Duodenal mucosa (tissue), 2 donors: Measurements from ENCODE around the gene CAPN8.

Experiments used
- H3K27ac ChIP-seq: one replicate; pipeline ENCODE4 v1.7.0; 2013; ENCODE audit warnings: low read depth, low read length
- H3K27me3 ChIP-seq, 2 donors: one replicate each; pipeline ENCODE4 v1.7.0; 2013; ENCODE audit warnings: low read length in 2 of 2, control low read depth in 1 of 2; ENCODE audit not compliant: insufficient read depth in 2 of 2, control insufficient read depth in 1 of 2
- H3K36me3 ChIP-seq, 2 donors: one replicate each; pipeline ENCODE4 v1.7.0; 2013; ENCODE audit warnings: low read length in 2 of 2, control low read depth in 1 of 2; ENCODE audit not compliant: insufficient read depth in 2 of 2, control insufficient read depth in 1 of 2
- H3K4me1 ChIP-seq, 2 donors: one replicate each; pipeline ENCODE4 v1.7.0; 2013; ENCODE audit warnings: low read length in 2 of 2, control low read depth in 1 of 2; ENCODE audit not compliant: insufficient read depth in 2 of 2, control insufficient read depth in 1 of 2
- H3K4me3 ChIP-seq, 2 donors: one replicate each; pipeline ENCODE4 v1.7.0; 2013; ENCODE audit warnings: low read length in 2 of 2, low read depth in 1 of 2
- H3K9ac ChIP-seq, 2 donors: one replicate each; pipeline ENCODE4 v1.7.0; 2013; ENCODE audit warnings: low read length in 2 of 2, low read depth in 1 of 2
- H3K9me3 ChIP-seq, 2 donors: one replicate each; pipeline ENCODE4 v1.7.0; 2013; ENCODE audit warnings: low read length in 2 of 2, control low read depth in 1 of 2; ENCODE audit not compliant: control insufficient read depth in 1 of 2

CAPN8 gene

DNA sequence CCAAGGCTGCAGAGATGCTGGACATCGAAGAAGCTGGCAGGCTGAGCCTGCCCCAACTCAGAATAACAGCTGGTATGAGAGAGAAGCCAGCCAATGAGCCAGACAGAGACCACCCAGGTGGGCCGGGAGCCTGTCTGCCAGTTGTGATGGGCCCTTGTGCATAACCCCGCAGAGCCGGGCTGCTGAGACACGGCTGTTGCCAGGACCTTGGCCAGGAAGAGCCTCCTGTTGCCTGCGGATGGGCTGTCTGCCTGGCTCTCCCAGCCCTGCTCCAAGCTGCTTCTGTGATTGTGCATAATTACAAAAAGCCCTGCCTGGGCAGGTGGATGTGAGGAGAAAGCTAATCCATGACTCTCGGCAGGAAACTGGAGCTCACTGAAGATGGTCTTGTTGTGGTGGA lies 126.5 kb downstream of the CAPN8 start:
- Histone ChIP-seq H3K9me3 (no peaks in the 10 kb centered on the region), H3K36me3 (no peaks in the 10 kb centered on the region), H3K4me1 (no peaks in the 10 kb centered on the region), H3K9ac (no peak overlapping the region), H3K27ac (no peak overlapping the region), H3K27me3 (peaks cover 3 to 6% of the 10 kb centered on the region in 2 donors), H3K4me3 (no peak overlapping the region)

- Histone ChIP-seq H3K36me3 (no peaks in the 10 kb centered on the region), H3K27ac (no peak overlapping the region), H3K9me3 (no peaks in the 10 kb centered on the region), H3K9ac (no peak overlapping the region), H3K4me3 (no peak overlapping the region), H3K4me1 (no peaks in the 10 kb centered on the region), H3K27me3 (peaks cover 3 to 6% of the 10 kb centered on the region in 2 donors)
Observed at GRCh38 chr1:223535319-223535718, 130.2 kb downstream of the CAPN8 start.

DNA sequence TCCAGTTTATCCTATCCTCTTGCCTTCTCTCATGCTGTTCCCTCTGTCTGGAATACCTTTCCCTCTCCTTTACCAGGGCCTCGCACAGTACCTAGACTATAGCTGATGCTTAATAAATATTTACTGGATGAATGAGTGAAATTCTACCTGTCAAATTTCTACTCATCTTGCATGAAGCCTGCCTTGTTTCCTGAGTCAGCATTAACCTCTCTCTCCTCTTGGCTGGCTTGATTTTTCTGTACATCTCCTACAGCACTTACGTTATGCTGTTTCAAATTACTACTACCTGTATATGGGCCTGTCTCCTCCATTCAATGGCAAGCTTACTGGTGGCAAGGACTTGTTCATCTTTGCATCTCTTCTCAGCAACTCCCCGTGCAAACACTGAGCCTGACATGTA lies 130.8 kb downstream of the CAPN8 start:
- Histone ChIP-seq H3K27me3 (peaks cover 3 to 6% of the 10 kb centered on the region in 2 donors), H3K9me3 (no peaks in the 10 kb centered on the region), H3K27ac (no peak overlapping the region), H3K4me1 (no peaks in the 10 kb centered on the region), H3K36me3 (no peaks in the 10 kb centered on the region), H3K4me3 (no peak overlapping the region), H3K9ac (no peak overlapping the region)

- H3K4me3 ChIP-seq: no peak overlapping the region
- H3K27me3 ChIP-seq: peaks cover 3 to 6% of the 10 kb centered on the region in 2 donors
- H3K4me1 ChIP-seq: no peaks in the 10 kb centered on the region
- no peak overlapping the region for H3K27ac ChIP-seq
- no peaks in the 10 kb centered on the region for H3K36me3 ChIP-seq
- H3K9ac ChIP-seq: no peak overlapping the region
- no peaks in the 10 kb centered on the region for H3K9me3 ChIP-seq
Observed at GRCh38 chr1:223533708-223534107, 131.8 kb downstream of the CAPN8 start.

GRCh38 chr1:223531742-223532341 lies 133.7 kb downstream of the CAPN8 start:
- Histone ChIP-seq H3K36me3 (no peaks in the 10 kb centered on the region), H3K9ac (no peak overlapping the region), H3K4me1 (no peaks in the 10 kb centered on the region), H3K27me3 (peaks cover 3 to 6% of the 10 kb centered on the region in 2 donors), H3K27ac (no peak overlapping the region), H3K9me3 (peaks cover 0 to 9% of the 10 kb centered on the region in 2 donors), H3K4me3 (no peak overlapping the region)

DNA sequence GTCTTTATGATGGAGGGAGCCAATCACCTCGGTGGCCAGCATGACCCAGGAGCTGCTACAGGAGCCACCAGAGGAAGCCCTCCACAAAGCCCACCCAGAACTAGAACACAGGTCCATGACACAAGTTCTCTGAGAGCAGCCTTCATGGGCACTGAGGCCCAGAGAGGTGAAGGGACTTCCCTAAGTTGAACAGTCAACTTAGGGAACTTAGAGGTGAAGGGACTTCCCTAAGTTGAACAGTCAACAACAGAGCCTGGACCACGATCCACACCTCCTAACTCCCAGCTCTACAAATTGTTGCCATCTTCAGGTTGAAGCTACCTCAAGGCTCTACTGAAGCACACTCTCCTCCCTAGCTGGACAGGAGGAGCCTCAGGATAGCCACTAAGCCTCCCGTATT lies 139.5 kb downstream of the CAPN8 start:
- H3K9me3 ChIP-seq: peaks cover 0 to 9% of the 10 kb centered on the region in 2 donors
- H3K27ac ChIP-seq: no peak overlapping the region
- H3K4me1 ChIP-seq: no peaks in the 10 kb centered on the region
- H3K9ac ChIP-seq: no peak overlapping the region
- H3K4me3 ChIP-seq: no peak overlapping the region
- no peaks in the 10 kb centered on the region for H3K36me3 ChIP-seq
- no peaks in the 10 kb centered on the region for H3K27me3 ChIP-seq

- no peak overlapping the region for H3K9ac ChIP-seq
- H3K27ac ChIP-seq: no peak overlapping the region
- H3K27me3 ChIP-seq: no peaks in the 10 kb centered on the region
- peaks cover 0 to 9% of the 10 kb centered on the region in 2 donors for H3K9me3 ChIP-seq
- no peak overlapping the region for H3K4me3 ChIP-seq
- H3K36me3 ChIP-seq: no peaks in the 10 kb centered on the region
- H3K4me1 ChIP-seq: no peaks in the 10 kb centered on the region
Observed at GRCh38 chr1:223525546-223525945, 140.0 kb downstream of the CAPN8 start.

DNA sequence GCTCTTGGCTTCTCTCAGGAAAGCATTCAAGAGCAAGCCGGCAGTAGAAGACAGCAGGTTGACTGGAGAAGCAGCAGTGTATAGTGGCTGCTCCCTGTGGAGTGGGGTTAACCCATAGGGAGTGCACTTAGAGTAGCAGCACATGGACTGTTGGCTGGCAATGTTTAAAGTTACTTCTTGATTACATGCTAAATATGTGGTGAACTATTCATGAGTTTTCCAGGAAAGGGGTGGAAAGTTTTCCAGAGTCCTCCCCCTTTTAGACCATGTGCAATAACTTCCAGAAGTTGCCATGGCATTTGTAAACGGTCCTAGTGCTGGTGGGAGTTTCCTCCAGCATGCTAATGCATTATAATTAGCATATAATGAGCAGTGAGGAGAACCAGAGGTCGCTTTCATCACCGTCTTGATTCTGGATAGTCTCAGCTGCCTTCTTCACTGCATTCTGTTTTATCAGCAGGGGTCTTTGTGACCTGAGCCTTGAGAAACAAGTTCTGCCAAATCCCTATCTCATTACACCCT lies 140.5 kb downstream of the CAPN8 start:
- no peaks in the 10 kb centered on the region for H3K36me3 ChIP-seq
- H3K4me1 ChIP-seq: no peaks in the 10 kb centered on the region
- H3K9ac ChIP-seq: no peak overlapping the region
- H3K4me3 ChIP-seq: no peak overlapping the region
- H3K27ac ChIP-seq: no peak overlapping the region
- H3K27me3 ChIP-seq: no peaks in the 10 kb centered on the region
- H3K9me3 ChIP-seq: peaks cover 0 to 9% of the 10 kb centered on the region in 2 donors

DNA sequence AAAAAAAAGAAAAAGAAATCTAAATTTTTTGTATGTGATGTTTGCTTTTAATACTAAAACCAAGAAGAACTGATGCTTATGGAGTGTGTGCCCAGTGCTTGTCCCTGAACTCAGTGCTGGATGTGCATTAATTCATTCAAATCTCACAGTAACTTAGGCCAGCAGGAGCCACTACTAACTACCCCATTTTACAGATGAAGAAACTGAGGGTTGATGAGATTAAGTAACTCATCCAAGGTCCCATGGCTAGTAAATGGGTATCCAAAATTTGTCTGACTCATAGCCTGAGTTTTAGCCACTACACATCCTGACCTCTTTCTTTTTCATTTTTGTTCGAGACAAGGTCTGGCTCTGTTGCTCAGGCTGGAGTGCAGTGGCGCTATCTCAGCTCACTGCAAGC lies 144.4 kb downstream of the CAPN8 start:
- no peaks in the 10 kb centered on the region for H3K27me3 ChIP-seq
- no peak overlapping the region for H3K9ac ChIP-seq
- H3K27ac ChIP-seq: no peak overlapping the region
- no peaks in the 10 kb centered on the region for H3K4me1 ChIP-seq
- no peaks in the 10 kb centered on the region for H3K9me3 ChIP-seq
- no peak overlapping the region for H3K4me3 ChIP-seq
- H3K36me3 ChIP-seq: no peaks in the 10 kb centered on the region

- H3K27ac ChIP-seq: no peak overlapping the region
- no peaks in the 10 kb centered on the region for H3K9me3 ChIP-seq
- peaks cover 0 to 3% of the 10 kb centered on the region in 2 donors for H3K27me3 ChIP-seq
- no peak overlapping the region for H3K4me3 ChIP-seq
- H3K4me1 ChIP-seq: no peaks in the 10 kb centered on the region
- H3K36me3 ChIP-seq: no peaks in the 10 kb centered on the region
- no peak overlapping the region for H3K9ac ChIP-seq
Observed at GRCh38 chr1:223520200-223520599, 145.3 kb downstream of the CAPN8 start.
